RWPE1 (cell line): ENCODE data around the gene SV2C.

ENCODE experiments used
- CTCF ChIA-PET: fragments of 350-600 bp; sonication (Branson Sonifier 250); formaldehyde crosslinking; extraction: SDS; loops from one replicate; lab custom pipeline; 2021; lab: Yijun Ruan, JAX
- POLR2A ChIA-PET: fragments of 400-600 bp; formaldehyde crosslinking; extraction: SDS; loops from one replicate; lab custom pipeline; 2020; ENCODE audit warnings: antibody characterized with exemption; ENCODE audit not compliant: low non-redundant PET; lab: Yijun Ruan, JAX
- DNase-seq: peaks from one replicate; pipeline ENCODE4 v3.0.0; 2012; ENCODE audit warnings: low spot score
- H3K27ac ChIP-seq: fragments of 450-650 bp; 2 replicates; pipeline ENCODE4 v1.5.1; 2017
- TF ChIP-seq, protein P1 (sequence below): fragments of 450-650 bp; conservative IDR thresholded peaks from 2 replicates; pipeline ENCODE4 v1.5.1; 2017; ENCODE audit warnings: low read depth, mild to moderate bottlenecking

SV2C gene

DNA sequence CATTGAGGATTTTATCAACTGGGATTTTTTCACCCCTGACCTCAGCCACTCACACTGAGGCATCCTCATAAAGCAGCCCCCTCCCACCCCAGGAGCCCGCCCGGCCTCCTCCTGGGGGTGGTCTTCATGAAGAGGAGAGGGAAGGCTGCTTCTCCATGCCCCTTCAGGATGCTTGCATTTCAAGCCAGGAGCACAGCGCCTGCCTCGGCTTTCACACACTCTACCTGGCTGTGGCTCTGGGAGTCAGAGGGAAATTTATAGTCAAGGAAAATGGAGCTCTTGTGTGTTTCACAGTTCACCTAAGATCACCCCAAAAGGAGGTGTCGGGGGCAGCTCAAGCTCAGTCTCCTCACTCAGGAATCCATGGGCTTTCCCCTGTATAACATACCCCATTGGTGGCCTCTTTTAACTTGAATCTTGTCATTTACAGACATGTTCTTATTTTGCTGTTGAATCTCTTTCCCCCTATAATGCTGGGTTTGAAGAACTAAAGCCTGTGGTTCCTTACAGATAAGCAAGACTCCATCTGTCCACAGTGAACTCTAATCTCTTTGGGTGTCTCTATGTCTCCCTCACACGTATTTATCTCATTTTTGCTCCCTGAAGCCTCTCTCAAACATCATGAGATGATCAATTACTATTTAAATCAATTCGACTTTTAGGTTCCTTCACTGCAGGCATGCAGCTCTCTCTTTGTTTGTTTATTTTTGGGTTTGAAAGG is 297.3 kb downstream of the SV2C start:
- H3K27ac ChIP-seq = no peak overlapping the region
- TF ChIP-seq, protein P1, sequence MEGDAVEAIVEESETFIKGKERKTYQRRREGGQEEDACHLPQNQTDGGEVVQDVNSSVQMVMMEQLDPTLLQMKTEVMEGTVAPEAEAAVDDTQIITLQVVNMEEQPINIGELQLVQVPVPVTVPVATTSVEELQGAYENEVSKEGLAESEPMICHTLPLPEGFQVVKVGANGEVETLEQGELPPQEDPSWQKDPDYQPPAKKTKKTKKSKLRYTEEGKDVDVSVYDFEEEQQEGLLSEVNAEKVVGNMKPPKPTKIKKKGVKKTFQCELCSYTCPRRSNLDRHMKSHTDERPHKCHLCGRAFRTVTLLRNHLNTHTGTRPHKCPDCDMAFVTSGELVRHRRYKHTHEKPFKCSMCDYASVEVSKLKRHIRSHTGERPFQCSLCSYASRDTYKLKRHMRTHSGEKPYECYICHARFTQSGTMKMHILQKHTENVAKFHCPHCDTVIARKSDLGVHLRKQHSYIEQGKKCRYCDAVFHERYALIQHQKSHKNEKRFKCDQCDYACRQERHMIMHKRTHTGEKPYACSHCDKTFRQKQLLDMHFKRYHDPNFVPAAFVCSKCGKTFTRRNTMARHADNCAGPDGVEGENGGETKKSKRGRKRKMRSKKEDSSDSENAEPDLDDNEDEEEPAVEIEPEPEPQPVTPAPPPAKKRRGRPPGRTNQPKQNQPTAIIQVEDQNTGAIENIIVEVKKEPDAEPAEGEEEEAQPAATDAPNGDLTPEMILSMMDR = no peak
- ChIA-PET POLR2A (no interaction called here), CTCF (no interaction called here)
- no peak for DNase-seq

DNA sequence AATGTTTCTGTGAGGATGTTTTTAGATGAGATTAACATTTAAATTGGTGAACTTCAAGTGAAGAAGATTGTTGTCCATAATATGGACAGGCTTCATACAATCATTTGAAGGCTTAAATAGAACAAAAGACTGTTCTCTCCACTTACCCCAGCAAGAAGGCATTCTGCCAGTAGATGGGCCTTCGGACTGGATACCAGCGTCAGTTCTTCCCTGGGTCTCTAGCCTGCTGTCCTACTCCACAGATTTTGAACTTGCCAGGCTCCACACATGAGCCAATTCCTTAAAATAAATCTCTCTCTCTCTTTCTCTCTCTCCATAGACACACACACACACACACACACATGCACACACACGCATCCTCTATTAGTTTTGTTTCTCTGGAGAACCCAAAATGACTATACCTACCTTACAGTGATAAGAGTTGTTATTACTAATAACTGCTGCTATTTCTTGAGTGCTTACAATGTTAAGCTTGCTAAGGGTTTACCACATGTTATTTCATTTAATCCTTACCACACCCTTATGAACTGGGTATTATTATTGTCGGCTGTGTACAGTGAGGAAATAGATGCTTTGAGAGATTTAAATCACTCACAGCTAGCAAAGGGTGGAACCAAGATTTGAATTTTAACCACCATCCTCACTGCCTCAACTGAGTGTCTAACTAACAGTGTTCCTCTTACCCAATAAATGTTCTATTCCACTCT is 300.1 kb downstream of the SV2C start:
- TF ChIP-seq, protein P1 = no peak
- CTCF ChIA-PET = interaction anchor here (0.6 to 0.7 kb wide), 2 partner anchors 9 to 68 kb away, joined by 3 read pairs; no protein-coding TSS in a partner anchor
- H3K27ac ChIP-seq = no peak overlapping the region
- DNase-seq = no peak
- POLR2A ChIA-PET = no interaction called here

DNA sequence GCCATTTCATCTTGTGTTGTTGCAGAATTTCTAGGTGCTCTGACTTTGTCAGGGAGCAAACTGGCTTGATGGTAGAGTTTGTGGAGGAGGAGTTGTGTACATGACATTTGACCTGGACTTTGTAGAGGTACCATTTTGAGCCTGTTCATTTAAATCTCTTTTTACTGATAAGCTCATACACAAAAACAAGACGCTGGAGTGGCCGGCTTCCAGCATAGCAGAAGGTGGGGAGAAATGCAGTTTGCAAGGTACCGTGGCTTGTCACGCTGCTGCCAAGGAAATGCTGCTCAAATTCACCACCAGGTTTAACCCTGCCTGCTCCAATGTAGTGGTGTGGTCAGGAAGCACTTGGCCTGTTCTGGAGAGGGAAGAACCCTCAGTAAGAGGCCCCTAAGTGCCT is 301.0 kb downstream of the SV2C start:
- CTCF ChIA-PET = interaction anchor here (0.6 kb wide), 2 partner anchors 45 to 46 kb away, joined by 3 to 4 read pairs; no protein-coding TSS in a partner anchor

DNA sequence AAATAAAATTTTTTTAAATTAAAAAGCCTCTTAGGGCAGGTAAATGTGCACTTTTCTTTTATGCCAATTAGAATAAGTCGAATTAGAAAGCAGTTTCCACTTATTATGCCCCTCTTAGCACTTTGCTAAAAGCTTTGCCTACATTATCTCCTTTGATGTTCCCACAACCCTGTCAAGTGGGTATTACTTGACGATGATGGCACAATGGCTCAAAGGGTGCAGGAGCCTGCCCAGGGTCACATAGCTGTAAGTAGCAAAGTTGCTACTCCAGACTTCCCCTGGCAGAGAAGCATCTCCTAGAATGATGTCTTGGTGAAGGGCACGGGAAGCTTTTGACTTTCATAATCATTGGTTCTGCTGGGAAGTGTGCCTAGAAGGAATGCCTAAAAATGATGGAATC is 301.5 kb downstream of the SV2C start:
- ChIA-PET POLR2A (no interaction called here), CTCF (interaction anchor here (0.6 kb wide), 1 partner anchor 45 kb away, joined by 3 read pairs; no protein-coding TSS in a partner anchor)
- no peak for DNase-seq
- TF ChIP-seq, protein P1 = no peak
- H3K27ac ChIP-seq = no peak overlapping the region

More for the DNA sequence above, 301.0 kb downstream of the SV2C start:
- DNase-seq = no peak
- POLR2A ChIA-PET = no interaction called here
- TF ChIP-seq, protein P1 = no peak
- no peak overlapping the region for H3K27ac ChIP-seq

DNA sequence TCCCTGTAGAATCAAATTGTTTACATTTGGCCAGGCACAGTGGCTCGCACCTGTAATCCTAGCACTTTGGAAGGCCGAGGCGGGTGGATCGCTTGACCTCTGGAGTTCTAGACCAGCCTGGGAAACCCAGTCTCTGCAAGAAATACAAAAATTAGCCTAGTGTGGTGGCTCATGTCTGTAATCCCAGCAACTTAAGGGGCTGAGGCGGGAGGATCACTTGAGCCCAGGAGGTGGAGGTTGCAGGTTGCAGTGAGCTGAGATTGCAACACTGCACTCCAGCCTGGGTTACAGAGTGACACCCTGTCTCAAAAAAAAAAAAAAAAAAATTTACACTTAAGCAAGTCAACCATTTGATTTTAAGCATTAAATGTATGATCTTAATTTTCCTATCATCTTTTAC is 302.4 kb downstream of the SV2C start:
- TF ChIP-seq, protein P1 = no peak
- no peak for DNase-seq
- H3K27ac ChIP-seq = no peak overlapping the region
- POLR2A ChIA-PET = interaction anchor here (0.6 kb wide), 1 partner anchor 327 kb away, joined by 7 read pairs; no protein-coding TSS in a partner anchor
- CTCF ChIA-PET = interaction anchor here (0.6 to 1.2 kb wide), 2 partner anchors 21 to 110 kb away, joined by 3 to 4 read pairs; no protein-coding TSS in a partner anchor

DNA sequence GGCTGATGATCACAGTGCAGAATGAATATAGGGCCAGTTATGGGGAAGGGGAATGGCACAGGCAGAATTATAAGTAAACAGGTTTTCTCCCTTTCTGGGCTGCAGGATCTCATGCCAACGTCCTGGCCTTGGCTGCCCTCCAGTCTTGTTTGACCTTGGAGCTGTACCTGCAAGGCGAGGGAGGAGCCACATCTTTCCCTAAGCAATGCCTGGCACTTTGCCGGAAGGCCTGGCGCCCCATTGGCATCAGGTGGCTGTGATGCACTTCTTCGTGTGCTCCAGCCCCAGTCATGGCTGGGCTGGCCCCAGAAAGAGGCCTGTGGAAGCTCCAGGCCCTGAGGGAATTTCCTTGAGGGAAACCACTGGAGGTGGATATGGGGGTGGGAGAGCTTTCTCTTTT is 303.2 kb downstream of the SV2C start:
- TF ChIP-seq, protein P1 = no peak
- no peak for DNase-seq
- ChIA-PET POLR2A (no interaction called here), CTCF (interaction anchor here (0.5 to 1.2 kb wide), 4 partner anchors 46 to 269 kb away, joined by 3 to 7 read pairs (median 4); no protein-coding TSS in a partner anchor)
- H3K27ac ChIP-seq = no peak overlapping the region
